Activated CD4-positive, alpha-beta T cell treated with anti-CD3 and anti-CD28 coated beads, Interleukin-2, Interleukin-4, amounts not matched to agents 100 ng/mL and 50 ng/mL, durations not matched to agents 16 hours and 8 hours (primary cell): ENCODE data around the gene ABL1.

ENCODE experiments used
- DNase-seq: peaks from one replicate; pipeline ENCODE4 v3.0.0-alpha.2; 2020; ENCODE audit warnings: low spot score

Gene ABL1

GRCh38 chr9:130890870-130891687 is 56.0 kb downstream of the ABL1 start:
- DNase-seq = no peak

GRCh38 chr9:130891688-130892476 is 56.8 kb downstream of the ABL1 start:
- no peak for DNase-seq

GRCh38 chr9:130892477-130893304 is 57.6 kb downstream of the ABL1 start:
- DNase-seq = no peak

DNA sequence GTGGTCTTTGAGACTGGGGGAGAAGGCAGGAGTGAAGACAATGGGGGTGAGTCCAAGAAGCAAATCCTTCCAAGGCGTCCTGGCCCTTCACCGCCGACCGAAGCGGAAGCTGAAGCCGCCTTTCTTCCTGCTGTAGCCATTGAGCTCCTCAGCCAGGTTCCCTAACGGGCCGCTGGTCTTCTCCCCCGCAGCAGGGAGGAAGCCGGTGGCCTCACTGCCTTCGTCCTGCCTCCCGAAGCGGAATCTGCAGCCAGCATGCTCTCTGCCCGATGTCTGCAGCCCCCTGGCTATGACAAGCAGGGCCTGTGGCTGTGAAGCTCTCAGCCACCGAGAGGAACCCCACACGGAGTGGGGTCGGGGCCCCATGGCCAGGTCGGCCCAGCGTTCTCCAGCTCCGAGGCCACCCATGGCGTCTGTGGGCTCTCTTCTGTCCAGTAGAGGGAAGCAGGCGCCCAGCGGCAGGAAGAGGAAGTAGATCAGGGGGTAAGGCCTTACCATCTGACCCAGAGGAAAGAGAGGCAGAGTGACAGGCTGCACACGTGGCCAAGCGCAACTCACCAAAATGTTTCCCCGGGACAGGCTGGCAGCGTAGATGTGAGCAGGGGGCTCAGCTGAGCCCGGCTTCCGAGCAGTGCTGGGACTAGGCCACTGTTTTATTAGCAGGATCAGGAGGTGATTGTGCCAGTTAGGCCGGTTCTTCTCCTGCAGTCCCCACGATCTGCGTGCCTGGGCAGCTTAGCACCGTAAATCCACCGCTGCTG is 58.5 kb downstream of the ABL1 start:
- no peak for DNase-seq

GRCh38 chr9:130894546-130894945 is 59.5 kb downstream of the ABL1 start:
- DNase-seq = no peak

DNA sequence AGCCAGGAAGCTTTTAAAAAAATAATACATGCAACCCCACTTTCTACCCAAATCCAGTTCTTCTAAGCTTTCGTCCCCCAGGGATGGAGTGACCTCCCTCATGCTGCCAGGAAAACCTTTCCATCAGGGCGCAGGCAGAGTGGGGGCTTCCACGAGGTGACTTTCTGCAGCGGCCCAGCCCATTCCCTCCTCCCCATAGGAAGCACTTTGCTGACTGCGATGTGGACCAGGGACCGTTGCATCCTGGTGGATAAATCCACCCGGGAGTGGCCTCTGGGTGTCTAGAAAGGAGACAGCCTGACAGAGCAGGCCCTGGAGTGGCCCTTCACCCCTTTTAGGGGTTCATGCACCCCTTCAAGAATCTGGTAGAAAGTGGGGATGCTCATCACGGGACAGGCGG is 60.0 kb downstream of the ABL1 start:
- DNase-seq = no peak

DNA sequence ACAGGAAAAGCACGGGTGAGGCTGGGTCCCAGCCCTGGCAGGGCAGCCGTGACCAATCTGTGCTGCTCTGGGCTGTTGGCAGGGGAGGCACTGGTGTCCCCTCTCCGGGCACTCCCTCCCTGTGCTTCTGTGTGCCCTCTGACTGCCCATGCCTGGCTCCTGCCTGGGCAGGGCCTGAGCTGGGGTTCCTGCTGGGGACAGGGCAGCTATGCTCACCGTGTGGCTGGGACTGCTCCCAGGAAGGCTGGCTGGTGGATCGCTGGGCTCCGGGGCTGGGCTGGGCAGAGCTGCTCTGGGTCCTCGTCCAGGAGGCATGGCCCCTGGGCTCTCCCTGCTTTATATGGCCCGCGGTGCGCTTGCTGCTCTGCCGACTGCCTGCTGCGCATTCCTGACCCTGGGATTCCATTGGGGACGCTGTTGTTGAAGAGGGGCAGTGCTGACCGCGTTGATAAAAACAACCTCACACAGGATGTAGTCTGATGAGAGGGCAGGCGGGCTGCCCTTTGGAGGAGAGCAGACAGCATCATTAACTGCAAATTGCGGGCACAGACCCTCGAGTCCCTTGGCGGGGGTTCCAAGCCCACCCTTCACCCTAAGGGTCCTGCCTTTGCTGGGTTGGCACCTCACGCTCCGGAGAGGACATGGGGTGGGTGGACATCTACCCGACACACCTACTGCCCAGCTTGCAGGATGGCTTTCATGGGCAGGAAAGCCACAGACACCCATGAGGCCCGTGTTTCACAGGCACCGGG is 60.6 kb downstream of the ABL1 start:
- DNase-seq = no peak

GRCh38 chr9:130896233-130897014 is 61.4 kb downstream of the ABL1 start, which contains the start of gene QRFP:
Gene QRFP (minus strand): TSS chr9:130896812. CDS start chr9:130893838, 2,974 bp downstream.
- DNase-seq = no peak

DNA sequence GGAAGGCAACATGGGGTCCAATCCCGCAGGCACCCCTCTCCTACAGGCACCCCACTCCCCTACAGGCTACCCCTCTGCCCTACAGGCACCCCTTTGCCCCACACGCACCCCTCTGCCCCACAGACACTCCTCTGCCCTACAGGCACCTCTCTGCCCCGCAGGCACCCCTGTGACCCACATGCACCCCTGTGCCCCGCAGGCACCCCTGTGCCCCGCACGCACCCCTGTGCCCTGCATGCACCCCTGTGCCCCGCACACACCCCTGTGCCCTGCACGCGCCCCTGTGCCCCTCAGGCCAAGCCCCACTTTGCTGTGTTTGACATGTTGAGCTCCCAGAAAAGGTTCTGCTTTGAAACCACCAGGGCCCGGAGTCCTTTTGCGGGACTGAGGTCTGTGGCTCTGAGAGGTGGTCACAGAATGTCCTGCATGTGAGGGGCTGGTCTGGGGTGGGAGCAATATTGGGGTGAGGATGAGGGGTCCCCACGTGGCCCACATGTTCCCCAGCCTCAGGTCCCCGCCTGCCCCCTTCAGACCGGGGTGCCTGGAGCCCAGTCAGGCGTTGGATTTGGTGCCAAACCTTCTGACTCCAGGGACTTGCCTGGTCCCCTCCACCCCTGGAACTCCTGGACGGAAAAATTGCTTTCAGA is 62.2 kb downstream of the ABL1 start:
- DNase-seq = no peak

DNA sequence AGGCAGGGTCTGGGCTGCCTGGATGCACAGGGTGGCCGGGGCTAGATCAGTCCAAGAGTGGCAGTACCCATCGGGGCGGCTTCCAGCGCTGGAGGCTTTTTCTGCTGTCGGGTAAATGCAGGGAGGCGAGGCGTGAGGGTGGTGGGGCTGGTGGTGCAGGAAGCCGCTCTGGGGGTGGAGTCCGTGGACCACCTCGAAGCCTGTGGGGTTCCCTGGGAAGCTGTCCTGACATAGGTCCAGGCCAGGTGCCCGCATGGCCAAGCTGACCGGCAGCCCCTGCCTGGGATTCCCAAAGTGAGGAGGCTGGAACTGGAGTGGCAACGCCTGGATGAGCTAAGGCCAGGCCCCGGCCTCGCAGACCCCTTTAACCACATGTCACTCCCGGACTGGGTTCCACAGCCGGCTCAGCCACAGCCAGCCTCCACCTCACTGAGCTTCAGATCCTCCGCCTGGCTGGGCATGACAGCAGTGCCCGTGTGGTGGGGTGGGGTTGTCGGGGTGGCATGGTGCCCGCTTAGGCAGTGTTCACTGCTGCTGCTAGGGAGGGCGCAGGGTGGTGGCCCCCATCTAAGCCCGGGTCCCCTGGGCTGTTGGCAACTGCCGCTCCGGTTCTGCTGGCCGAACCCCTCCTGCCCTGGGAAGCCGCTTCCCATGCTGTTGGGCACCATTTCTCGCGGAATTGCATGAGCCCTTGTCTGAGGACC is 62.9 kb downstream of the ABL1 start:
- no peak for DNase-seq

- no peak for DNase-seq
Observed at GRCh38 chr9:130898552-130898852, 63.4 kb downstream of the ABL1 start.

DNA sequence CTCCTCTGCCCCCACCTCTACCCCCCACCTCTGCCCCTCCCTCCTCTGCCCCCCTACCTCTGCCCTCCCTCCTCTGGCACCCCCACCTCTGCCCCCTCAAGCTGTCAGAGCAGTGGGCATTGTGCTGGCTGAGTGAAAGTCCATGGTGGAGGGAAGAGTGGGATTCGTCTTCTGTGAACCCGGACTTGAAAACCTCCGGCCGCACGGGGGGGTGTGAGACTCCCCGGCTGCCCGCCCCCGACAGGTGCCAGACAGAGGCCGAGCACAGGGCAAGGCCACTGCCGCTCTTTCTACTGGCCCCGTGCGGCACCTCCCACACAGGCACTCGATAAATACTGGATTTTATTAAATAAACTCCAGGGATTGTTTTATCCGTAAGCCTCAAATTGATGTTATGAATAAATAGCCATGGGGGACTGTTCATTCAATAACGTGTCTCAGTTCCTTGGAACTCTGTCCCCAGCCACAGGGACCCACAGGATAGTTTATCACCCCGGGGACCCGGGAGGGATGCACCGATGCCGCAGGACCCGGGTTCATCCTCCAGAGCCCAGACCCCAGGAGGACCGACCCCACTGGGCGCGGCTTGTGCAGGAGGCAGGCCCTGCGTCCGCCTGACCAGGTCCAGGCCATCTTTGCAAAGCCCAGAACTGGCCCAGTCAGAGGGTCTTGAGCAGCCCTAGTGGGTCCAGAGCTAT is 64.1 kb downstream of the ABL1 start:
- DNase-seq = no peak

- DNase-seq = no peak
Observed at GRCh38 chr9:130900701-130901497, 65.8 kb downstream of the ABL1 start.

GRCh38 chr9:130901498-130902203 is 66.6 kb downstream of the ABL1 start:
- DNase-seq = no peak

DNA sequence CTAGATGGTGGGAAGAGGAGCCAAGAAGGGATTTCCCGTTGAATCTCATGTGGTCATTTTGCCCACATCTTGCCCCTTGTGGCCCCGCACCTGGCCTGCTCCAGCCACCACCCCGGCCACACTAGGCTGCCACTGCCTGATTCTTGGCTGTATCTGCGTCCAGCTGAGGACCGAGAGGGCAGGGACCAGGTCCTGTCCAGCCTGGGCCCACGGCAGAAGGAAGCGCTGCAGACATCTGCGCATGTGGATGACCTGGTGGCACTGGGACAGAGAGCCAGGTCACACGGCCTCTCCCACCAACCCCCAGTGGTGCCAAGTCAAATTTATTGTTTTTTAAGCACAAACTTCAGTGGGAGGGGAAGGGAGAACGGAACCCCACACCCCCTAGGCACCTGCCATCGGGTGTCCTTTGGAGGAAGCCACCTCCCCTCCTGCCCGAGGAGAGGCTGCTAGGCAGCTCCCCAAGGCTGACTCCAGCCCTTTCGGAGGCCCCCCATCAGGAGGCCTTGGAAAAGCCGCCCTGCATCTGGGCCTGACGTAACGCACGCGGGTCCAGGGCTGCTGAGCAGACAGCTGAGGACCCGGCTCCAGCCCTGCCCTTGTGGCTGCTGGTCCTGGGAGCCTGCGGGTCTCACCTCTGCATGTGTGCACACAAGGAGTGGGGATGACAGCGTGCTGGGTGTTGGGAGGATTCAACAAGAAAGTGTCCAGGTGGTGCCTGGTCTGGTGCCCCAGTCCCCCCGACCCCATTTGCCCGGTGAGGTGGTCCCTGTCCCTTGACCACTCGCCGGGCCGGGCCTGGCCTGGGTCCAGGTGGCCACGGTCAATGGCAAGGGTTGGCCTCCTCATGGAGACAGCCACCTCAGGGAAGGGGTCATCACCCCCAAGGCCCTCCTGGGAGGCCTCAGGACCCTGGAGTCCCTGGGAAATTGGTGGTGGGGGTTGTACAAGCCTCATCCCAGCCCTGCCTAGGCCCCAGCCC is 67.4 kb downstream of the ABL1 start:
- no peak for DNase-seq
